ENCODE data around the gene KLHL1.

GRCh38 chr13:69879936-69880335 is 228.3 kb downstream of the KLHL1 start:
- TF ChIP-seq CTCF (IDR thresholded peaks at IDR 0.05) (no peak), POLR2AphosphoS5 (IDR thresholded peaks at IDR 0.05; ENCODE audit: low read depth, low read length) (no peak), SIN3A (IDR thresholded peaks at IDR 0.05; ENCODE audit: borderline replicate concordance, insufficient read depth, low read depth, low read length) (no peak), REST (IDR thresholded peaks at IDR 0.05; ENCODE audit: insufficient read depth in 1 of 2, low read depth in 2 of 2, low read length in 1 of 2) (no peak), TCF7L2 (IDR thresholded peaks at IDR 0.05; ENCODE audit: low read depth, low read length) (no peak)

All from Panc1 (cell line).